GM18507 (cell line): ENCODE data around the gene ALG1.
"Not testable (repeated sequence)": the region's sequence is repeated elsewhere in the genome, so short reads cannot be mapped to it uniquely, and the experiment has no call there.

Experiments
- DNase-seq: peaks from one replicate; pipeline ENCODE4 v3.0.0; 2011; ENCODE audit warnings: low read depth; ENCODE audit not compliant: insufficient read length; ENCODE audit errors: extremely low spot score
- FAIRE-seq: peaks from 2 replicates; lab custom pipeline; 2011; peaks lifted over from hg19 to GRCh38; lab: Jason Lieb, UNC

The ALG1 gene

GRCh38 chr16:5134739-5135452, 63.3 kb downstream of the ALG1 start:
- not testable (repeated sequence) for FAIRE-seq, DNase-seq
